ENCODE data around the gene KIAA0753. TPM values are rescaled to one million over a fixed set of nuclear protein-coding genes. Genes with fewer than 3 reads are reported as not detected.

KIAA0753 gene
- total RNA-seq, 1 experiment from 2014 or later: 13.0 TPM

- no peak overlapping the region for H3K27ac ChIP-seq (ENCODE audit: low read length)
- no peak overlapping the region for H3K4me3 ChIP-seq (ENCODE audit: low read depth in 2 of 2, low read length in 2 of 2)
- no peaks in the 10 kb centered on the region for H3K9me3 ChIP-seq (ENCODE audit: control insufficient read depth, insufficient read depth, low read depth, low read length)
- in situ Hi-C loops (cut with HindIII; ENCODE audit: low pct_unique_long_range_greater_than_20kb, low sequenced_read_pairs): no loop called here
- peaks cover 19% of the 10 kb centered on the region for H3K36me3 ChIP-seq (ENCODE audit: control insufficient read depth, insufficient read depth, low read length)
- no peaks in the 10 kb centered on the region for H3K27me3 ChIP-seq (ENCODE audit: control insufficient read depth, insufficient read depth, low read length)
- DNase-seq (ENCODE audit: low read depth, low spot score): no peak
- CTCF ChIA-PET: no interaction called here
- no TSS peak for BruUV-seq (replicated peaks)
- peaks cover 7% of the 10 kb centered on the region; the same call in 1 of the 2 replicates for H3K4me1 ChIP-seq (ENCODE audit: control insufficient read depth, insufficient read depth, low read length)
- intact Hi-C loops (cut with micrococcal nuclease; ENCODE audit: unreplicated experiment): no loop called here
- POLR2A ChIA-PET: no interaction called here
- no peak for ATAC-seq
- TF ChIP-seq SIN3A (IDR thresholded peaks at IDR 0.05; ENCODE audit: borderline replicate concordance, insufficient read depth, low read depth, low read length) (no peak), TCF7L2 (IDR thresholded peaks at IDR 0.05; ENCODE audit: low read depth, low read length) (no peak), CTCF (IDR thresholded peaks at IDR 0.05) (no peak), POLR2AphosphoS5 (IDR thresholded peaks at IDR 0.05; ENCODE audit: low read depth, low read length) (no peak)
- TF ChIP-seq, protein P1, sequence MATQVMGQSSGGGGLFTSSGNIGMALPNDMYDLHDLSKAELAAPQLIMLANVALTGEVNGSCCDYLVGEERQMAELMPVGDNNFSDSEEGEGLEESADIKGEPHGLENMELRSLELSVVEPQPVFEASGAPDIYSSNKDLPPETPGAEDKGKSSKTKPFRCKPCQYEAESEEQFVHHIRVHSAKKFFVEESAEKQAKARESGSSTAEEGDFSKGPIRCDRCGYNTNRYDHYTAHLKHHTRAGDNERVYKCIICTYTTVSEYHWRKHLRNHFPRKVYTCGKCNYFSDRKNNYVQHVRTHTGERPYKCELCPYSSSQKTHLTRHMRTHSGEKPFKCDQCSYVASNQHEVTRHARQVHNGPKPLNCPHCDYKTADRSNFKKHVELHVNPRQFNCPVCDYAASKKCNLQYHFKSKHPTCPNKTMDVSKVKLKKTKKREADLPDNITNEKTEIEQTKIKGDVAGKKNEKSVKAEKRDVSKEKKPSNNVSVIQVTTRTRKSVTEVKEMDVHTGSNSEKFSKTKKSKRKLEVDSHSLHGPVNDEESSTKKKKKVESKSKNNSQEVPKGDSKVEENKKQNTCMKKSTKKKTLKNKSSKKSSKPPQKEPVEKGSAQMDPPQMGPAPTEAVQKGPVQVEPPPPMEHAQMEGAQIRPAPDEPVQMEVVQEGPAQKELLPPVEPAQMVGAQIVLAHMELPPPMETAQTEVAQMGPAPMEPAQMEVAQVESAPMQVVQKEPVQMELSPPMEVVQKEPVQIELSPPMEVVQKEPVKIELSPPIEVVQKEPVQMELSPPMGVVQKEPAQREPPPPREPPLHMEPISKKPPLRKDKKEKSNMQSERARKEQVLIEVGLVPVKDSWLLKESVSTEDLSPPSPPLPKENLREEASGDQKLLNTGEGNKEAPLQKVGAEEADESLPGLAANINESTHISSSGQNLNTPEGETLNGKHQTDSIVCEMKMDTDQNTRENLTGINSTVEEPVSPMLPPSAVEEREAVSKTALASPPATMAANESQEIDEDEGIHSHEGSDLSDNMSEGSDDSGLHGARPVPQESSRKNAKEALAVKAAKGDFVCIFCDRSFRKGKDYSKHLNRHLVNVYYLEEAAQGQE (IDR thresholded peaks at IDR 0.05; ENCODE audit: insufficient read depth in 1 of 2, low read depth in 2 of 2, low read length in 1 of 2): no peak
Measured at GRCh38 chr17:6636105-6636504, 4.4 kb downstream of the KIAA0753 start.

DNA sequence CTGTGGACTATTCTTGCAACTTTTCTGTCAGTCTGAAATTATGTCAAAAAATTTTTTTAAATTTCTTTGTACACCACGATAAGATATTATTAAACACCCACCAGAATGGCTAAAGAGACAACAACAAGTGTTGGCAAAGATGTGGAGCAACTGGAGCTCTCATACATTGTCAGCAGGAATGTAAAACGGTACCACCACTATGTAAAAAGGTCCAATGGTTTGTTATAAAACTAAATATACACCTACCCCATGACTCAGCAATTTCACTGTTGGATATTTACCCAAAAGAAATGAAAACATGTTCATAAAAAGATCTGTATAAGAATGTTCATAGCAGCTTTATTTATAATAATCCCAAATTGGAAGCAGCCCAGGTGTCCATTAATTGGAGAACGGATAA lies 7.2 kb downstream of the KIAA0753 start:
- DNase-seq (ENCODE audit: low read depth, low spot score) (no peak), ATAC-seq (no peak)
- BruUV-seq (replicated peaks): no TSS peak
- H3K36me3 ChIP-seq (ENCODE audit: control insufficient read depth, insufficient read depth, low read length): peaks cover 17% of the 10 kb centered on the region
- no peak overlapping the region for H3K27ac ChIP-seq (ENCODE audit: low read length)
- no peaks in the 10 kb centered on the region for H3K4me1 ChIP-seq (ENCODE audit: control insufficient read depth, insufficient read depth, low read length)
- in situ Hi-C loops (cut with HindIII; ENCODE audit: low pct_unique_long_range_greater_than_20kb, low sequenced_read_pairs) (no loop called here), intact Hi-C loops (cut with micrococcal nuclease; ENCODE audit: unreplicated experiment) (no loop called here)
- TF ChIP-seq POLR2AphosphoS5 (IDR thresholded peaks at IDR 0.05; ENCODE audit: low read depth, low read length) (no peak), SIN3A (IDR thresholded peaks at IDR 0.05; ENCODE audit: borderline replicate concordance, insufficient read depth, low read depth, low read length) (no peak), TCF7L2 (IDR thresholded peaks at IDR 0.05; ENCODE audit: low read depth, low read length) (no peak), CTCF (IDR thresholded peaks at IDR 0.05) (no peak)
- TF ChIP-seq, protein P1 (IDR thresholded peaks at IDR 0.05; ENCODE audit: insufficient read depth in 1 of 2, low read depth in 2 of 2, low read length in 1 of 2): no peak
- no peaks in the 10 kb centered on the region for H3K9me3 ChIP-seq (ENCODE audit: control insufficient read depth, insufficient read depth, low read depth, low read length)
- POLR2A ChIA-PET: no interaction called here
- no peak overlapping the region for H3K4me3 ChIP-seq (ENCODE audit: low read depth in 2 of 2, low read length in 2 of 2)
- CTCF ChIA-PET: no interaction called here
- no peaks in the 10 kb centered on the region for H3K27me3 ChIP-seq (ENCODE audit: control insufficient read depth, insufficient read depth, low read length)

Data from Panc1 (cell line).